Fibroblast of skin of abdomen (primary cell): ENCODE results near the gene HTR3B. TPM values are rescaled to one million over a fixed set of nuclear protein-coding genes. Genes with fewer than 3 reads are reported as not detected.
A peak's percentile ranks its signal among the peaks of the same experiment; 100 is the strongest.
"Not testable (repeated sequence)": the region's sequence is repeated elsewhere in the genome, so short reads cannot be mapped to it uniquely, and the experiment has no call there.

Experiments
- DNase-seq: peaks from one replicate; pipeline ENCODE4 v3.0.0-alpha.2; 2013
- polyA plus RNA-seq, 2 experiments: library from polyadenylated mRNA; unstranded; fragments of 120-200 nt; gene quantifications; one replicate each; pipeline ENCODE4 v1.2.1, GENCODE V29; 2013; ENCODE audit not compliant: insufficient read length in 2 of 2

The HTR3B gene, protein sequence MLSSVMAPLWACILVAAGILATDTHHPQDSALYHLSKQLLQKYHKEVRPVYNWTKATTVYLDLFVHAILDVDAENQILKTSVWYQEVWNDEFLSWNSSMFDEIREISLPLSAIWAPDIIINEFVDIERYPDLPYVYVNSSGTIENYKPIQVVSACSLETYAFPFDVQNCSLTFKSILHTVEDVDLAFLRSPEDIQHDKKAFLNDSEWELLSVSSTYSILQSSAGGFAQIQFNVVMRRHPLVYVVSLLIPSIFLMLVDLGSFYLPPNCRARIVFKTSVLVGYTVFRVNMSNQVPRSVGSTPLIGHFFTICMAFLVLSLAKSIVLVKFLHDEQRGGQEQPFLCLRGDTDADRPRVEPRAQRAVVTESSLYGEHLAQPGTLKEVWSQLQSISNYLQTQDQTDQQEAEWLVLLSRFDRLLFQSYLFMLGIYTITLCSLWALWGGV
- polyA plus RNA-seq (2013, experiment 1 of 2; ENCODE audit: insufficient read length), result not detected
- not detected for polyA plus RNA-seq (2013, experiment 2 of 2; ENCODE audit: insufficient read length)

DNA sequence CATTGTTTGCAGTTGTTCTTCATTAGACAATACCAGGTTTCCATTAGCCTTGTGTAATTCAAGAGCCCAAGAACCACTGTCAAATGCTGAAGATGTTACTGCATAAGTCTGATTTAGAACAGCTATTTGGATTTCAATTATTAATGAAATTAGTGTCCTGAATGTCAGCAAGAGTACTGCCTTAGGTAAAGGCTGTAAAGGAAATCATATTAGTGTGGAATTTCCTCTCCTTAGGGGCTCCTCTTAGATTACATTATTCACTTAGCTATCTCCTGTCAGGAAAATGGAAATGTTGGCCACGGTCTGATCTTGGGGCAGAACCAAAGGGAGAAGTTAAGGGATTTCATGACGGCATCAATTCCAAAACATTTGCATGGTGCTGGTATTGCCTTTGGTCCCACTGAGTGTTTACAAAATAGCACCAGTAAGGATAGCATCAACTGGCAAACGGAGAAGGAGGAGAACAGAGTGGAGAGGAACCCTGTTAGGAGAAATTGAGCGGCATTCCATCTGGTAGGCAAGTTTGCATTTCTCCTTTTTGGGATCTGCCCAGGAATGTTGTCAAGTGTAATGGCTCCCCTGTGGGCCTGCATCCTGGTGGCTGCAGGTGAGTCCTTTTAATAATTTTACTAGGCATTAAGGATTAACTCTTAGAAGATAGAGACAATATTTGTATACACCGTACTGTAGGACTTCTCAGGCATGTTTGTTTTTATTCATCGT, at the start of gene HTR3B:
TSS of gene HTR3B (plus strand) at position 418 of the 723 bp plus-strand sequence. CDS start at position 556, 138 bp downstream.
- no peak for DNase-seq

DNA sequence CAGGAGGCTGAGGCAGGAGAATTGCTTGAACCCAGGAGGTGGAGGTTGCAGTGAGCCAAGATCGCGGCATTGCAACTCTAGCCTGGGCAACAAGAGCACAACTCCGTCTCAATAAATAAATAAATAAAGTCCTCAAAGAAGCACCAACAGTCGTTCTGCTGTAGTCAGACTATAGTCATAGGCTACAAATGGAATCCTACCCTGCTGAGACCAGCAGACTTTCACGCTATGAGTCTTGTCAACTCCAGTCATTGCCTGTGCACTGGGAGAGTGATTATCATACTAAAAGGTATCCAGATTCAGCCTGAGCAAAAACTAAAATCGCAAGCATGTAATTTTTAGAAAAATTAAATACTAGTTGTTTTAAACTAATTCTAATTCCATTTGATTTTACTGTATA, 48.8 kb upstream of the HTR3B start:
- DNase-seq, result no peak

DNA sequence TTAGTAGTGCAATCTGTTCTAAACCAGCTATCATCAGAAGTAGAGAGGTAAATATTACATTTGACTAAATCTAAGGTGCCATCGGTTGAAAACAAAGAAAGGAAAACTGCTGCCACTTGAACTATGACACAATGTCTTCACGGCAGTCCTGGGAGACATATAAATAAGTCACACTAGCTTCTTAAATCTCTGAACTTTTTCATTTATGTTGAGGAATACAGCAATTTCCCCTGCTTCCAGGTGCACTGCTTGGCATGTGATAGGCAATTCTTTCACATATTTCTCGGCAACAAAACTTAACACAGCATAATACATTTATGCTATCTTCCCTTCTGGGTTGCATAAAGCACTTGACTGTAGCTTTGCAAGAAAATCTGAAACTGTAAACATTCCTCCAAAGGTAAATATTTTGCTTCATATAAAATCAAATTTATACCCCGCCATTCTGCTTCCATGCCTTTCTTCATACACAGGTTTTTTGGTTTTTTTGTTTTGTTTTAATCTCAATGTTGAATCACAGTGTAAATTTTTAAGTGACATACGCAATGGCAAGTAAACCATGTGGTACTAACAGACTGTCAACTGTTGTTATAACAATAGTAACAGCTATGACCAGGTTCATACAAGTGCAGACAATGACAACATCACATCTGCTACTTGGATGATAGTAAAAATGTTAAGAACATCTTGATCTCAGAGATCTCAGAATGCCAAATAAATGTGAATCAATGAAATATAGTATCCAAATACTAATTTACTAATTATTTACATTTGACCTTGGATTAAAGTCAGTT, 47.4 kb upstream of the HTR3B start:
- DNase-seq, result no peak

DNA sequence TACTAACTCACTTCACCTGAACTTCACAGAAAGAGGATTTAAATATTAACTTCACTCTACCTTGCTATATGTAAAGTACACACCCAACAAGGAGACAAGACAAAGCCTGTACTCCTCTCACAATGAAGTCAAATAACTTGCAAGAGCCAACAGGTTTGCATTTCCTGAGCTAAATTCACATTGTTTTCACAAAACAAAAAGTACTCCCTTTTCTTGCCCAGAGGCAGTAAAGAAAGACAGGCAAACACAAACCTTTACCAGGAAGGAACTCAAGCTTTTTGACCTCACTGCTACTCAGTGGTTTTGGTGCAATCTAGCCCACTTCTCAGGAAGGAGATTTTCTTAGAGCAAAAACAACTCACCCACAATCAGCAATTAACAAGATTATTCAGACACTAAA, 44.9 kb upstream of the HTR3B start:
- no peak for DNase-seq

DNA sequence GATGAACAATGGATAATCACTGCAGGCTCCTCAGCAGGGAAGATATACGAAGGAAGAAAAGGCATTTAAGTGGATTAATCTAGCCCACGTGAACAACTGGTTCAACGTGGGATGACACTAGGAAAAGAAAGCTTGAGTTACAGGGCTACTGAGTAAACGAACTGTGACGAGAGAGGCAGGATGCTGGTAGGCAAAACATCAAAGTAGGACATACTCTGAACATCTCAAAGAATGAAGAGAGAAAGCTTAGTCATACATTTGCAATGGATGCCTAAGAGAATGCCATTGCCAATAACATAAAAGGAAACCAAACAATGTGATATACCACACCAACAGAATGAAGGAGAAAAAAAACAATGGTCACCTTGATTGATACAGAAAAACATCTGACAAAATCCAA, 42.2 kb upstream of the HTR3B start:
- peak; percentile 27 for DNase-seq

DNA sequence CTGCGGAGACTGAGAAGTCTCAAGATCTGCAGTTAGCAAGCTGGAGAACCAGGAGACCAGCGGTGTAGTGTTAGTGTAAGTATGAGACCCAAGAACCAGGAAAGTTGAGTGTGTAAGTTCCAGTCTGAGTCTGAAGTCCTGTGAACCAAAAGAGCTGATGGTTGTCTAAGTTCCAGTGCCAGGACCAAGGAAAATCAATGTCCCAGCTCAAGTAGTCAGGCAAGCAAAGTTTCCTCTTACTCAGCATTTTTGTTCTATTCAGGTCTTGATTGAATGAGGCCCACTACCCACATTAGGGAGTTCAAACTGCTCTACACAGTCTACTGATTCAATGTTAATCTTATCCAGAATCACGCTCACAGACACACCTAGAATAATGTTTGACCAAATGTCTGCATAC, 40.2 kb upstream of the HTR3B start:
- no peak for DNase-seq

DNA sequence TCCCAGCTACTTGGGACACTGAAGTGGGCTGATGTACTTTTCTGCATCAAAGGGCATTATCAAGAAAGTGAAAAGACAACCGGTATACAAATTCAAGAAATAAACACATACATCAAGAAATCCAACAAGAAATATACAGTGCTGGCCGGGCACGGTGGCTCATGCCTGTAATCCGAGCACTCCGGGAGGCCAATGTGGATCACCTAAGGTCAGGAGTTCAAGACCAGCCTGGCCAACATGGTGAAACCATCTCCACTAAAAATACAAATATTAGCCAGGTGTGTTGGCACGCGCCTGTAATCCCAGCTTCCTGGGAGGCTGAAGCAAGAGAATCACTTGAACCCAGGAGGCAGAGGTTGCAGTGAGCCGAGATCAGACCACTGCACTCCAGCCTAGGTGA, 38.7 kb upstream of the HTR3B start:
- no peak for DNase-seq

DNA sequence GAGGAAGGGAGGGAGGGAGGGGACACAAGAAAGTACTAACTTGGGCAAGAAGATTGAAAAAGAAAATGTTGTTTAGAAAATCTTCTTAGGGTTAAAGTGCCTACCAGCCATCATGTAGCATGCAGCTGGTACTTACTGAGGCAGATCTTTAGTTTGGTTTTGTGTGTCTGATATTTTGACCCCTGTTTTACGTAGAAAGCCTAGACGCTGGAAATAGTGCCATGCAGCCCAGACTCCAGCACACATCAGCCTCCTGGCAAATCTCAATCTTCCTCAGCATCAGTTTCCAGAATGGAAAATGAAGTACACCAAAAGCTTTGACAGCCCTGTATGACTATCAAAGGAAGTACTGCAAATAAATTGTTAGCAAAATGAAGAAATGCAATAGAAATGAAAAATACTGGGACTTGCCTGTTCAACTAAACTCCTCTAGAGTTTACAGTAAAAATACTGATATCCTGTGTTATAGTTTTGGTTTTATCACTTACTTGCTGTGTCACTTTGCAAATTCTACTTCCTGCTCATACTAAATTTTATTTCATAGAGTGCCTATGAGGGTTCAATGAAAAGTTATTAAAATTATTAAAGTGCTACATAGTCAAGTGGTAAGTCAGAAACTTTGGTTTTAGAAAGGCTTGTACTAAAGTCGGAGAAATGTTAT, 36.6 kb upstream of the HTR3B start:
- no peak for DNase-seq

DNA sequence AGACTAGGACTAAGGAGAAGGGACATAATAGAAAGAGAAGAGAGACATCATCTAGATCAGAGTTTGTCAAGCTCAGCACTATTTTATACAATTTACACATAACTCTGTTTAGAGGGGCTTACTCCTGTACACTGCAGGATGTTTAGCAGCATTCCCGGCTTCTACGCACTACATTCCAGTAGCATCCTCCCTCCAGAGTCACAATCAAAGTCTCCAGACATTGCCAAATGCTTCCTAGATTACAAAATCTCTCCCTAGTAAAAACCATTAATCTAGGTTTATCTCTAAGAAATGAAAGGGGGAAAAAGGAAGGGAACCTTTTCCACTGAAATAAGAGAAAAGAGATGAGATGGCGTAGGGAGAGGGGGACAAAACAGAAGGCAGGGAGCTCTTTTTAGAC, 33.3 kb upstream of the HTR3B start:
- DNase-seq, result no peak

DNA sequence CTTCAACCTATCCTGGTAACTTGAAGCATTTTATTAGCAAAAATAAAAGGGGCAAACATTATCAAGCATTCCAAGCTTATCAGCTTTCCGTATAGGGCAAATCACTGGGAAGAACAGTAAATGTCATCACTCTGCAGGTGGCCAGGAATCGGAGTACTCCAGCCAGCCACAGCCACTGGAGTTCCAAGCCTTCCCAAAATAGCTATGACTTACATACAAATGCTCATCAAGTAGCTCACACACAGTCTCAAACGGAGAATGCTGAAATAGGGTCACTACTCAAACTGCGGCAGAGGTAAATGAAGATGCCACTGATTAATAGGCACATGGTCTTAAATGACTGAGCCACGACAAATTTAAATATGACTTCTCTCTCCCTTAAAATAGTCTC, 31.4 kb upstream of the HTR3B start:
- no peak for DNase-seq

DNA sequence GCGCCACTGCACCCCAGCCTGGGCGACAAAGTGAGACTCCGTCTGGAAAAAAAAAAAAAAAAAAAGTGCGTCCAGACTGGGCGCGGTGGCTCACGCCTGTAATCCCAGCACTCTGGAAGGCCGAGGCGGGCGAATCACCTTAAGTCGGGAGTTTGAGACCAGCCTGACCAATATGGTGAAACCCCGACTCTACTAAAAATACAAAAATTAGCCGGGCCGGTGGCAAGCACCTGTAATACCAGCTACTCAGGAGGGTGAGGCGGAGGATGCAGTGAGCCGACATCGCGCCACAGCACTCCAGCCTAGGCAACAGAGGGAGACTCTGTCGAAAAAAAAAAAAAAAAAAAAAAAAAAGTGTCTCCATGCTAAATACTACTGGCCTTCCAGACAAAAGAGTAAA, 30.5 kb upstream of the HTR3B start:
- no peak for DNase-seq

DNA sequence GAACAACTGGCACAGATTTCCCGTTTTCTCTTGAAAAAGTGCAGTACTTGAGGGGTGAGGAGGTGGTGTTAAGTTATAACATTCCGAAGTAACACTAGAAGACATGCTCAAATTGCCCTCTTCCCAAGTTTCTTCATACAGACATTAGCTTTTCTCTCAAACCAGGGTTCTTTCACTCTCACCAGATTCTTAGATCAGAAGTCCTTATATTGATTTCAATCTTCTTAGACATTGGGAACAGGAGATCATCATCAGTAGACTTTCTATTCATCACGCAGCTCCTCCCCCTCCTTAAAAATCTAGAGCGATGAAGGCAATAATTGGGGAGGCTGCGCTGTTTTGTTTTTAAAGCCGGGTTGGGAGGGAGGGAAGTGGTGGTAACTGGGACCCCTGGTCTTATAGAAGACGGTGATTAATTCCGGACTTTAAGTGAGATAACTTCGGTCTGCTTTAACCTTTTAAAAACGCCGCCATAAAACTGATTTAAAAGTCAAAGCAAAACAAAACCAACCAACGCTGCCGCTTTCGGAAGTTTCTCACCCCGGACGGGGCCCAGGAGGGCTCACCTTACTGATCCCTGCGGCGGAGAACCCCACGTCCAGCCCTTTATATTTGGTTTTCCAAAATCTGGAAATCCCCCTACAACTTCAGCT, 29.9 kb upstream of the HTR3B start:
- DNase-seq, result peak; percentile 3

DNA sequence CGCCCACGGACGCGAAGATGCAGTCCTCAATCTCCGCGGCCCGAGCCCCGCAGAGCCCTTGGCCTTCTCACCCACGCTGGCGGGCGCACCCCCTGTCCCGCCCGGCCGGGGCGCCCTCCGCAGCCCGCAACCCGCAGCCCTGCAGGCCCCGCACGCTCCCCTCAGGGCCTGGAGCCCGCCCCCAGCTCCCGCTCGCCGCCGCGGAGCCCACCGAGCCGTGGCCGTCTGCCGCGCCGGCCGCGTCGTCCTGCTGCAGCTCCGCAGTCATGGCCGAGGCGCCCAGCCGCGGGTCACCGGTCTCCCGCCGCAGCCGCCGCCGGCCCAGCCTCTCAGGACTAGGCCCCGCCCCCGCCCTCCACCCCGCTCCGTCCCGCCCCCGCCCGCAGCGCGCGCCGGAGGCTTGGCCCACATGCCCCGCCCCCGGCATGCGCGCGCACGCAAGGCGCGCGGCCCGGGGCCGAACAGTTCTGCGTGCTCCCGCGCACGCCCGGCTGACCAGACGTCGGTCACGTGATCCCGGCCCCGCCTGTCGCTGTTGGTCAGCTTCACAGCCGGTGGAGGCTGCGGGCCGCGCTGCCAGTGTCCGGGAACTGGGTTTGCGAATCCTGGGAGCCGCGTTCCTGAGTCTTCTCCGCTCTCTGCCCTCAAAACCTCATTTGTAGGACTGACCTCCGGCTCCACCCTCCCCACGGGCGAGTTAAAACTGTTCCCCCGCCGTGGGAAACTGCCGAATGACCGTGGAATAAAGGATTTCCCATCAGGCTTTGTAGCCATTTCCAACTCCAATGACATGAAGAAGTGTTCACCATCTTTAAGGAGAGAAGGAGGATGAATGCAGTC, 29.1 kb upstream of the HTR3B start, which contains the start of gene USP28:
TSS of gene USP28 (minus strand) at position 339 of the 840 bp plus-strand sequence. CDS start at position 268, 71 bp downstream.
- peak; percentile 96 for DNase-seq

DNA sequence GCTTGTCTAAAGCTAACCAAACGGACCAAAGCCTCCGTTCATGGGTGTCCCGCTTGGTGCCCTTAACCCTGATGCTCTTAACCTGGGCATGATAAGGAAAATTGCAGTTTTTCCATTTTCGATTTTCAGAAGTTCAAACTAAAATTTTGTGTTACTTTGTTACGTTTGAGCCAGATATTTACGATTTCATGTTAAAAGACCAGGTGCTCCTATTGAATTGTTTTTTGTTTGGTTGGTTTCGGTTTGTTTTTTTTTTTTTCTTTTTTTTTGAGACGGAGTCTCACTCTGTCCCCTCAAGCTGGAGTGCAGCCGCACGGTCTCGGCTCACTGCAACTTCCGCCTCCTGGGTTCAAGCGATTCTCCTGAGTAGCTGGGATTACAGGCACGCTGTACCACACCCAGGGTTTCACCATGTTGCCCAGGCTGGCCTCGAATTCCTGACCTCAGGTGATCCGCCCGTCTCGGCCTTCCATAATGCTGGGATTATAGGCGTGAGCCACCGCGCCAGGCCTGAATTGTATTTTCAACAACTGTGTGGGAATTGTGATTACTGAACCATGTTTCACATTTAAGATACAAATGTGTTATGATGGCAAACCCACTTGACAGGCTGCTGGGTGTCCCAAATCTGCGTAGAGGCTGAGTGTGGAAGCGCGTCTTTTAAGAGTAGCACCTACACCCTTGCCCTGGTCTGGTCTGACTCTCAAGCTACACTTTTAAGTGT, 28.4 kb upstream of the HTR3B start:
- no peak for DNase-seq

DNA sequence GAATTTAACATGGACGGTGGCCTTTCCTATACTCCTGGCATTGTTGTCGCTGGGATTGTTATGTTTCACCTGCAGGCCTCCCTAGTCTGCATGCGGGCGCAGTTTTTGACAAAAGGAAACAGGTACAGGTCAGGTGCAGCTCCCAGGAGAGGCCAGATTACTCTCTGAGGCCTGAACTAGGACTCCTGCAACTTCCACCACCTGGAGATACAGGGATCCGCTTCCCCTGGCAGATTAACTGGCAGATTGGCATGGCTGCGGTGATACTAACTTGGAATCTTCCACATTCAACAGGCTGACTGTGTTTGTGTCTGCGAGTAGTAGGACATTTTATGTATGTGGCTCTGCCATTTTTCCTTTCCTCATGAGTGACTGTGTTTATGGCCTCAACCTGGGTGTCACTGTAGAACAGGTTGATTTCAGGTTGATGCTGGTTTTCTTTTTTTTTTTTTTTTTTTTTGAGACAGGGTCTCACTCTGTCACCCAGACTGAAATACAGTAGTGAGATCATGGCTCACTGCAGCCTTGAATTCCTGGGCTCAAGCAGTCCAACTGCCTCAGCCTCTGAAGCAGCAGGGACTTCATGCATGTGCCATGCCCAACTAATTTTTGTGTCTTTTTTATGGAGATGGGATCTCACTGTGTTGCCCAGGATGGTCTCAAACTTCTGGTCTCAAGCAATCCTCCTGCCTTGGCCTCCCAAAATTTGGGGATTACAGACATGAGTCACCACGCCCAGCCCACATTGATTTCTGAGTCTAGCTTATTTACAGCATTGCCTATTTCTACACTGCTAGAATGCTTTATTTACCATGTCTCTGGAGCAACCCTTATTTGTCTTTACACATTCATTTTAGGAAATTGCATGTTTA, 27.6 kb upstream of the HTR3B start:
- DNase-seq, result no peak

DNA sequence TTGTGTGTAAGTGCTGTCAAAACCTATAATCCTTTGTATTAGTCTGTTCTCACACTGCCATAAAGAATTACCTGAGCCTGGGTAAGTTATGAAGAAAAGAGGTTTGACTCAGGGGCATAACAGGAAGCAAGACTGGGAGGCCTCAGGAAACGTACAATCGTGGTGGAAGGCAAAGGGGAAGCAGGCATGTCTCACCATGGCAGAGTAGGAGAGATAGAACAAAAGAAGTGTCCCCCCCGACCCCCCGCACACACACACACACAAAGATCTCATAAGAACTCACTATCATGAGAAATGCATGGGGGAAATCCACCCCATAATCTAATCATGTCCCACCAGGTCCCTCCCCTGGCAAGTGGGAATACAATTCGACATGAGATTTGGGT, 26.9 kb upstream of the HTR3B start:
- DNase-seq, result no peak

DNA sequence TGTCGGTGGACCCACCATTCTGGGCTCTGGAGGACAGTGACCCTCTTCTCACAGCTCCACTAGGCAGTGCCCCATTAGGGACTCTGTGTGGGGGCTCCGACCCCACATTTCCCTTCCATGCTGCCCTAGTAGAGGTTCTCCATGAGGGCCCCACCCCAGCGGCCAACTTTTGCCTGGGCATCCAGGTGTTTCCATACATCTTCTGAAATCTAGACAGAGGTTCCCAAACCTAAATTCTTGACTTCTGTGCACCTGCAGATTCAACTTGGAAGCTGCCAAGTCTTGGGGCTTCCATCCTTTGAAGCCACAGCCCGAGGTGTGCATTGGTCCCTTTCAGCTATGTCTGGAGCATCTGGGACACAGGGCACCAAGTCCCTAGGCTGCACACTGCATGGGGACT, 25.1 kb upstream of the HTR3B start:
- not testable (repeated sequence) for DNase-seq

DNA sequence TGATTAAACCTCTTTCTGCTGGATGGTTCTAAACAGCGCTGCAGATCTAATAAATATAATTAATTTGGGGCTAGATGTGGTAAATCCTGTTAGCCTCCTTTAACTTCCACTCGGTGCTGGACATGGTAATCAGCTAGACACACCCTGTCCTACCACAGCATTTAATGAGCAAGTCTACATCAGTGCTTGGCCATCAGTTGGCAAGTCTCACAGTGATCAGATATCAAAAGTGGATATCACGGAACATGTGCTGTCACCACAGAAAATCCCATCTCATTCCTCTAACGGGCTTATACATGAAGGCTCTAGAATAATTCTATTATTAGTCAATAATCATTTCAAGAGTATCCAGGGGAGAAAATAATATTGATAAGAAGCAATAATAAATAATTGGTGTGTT, 23.6 kb upstream of the HTR3B start:
- no peak for DNase-seq

DNA sequence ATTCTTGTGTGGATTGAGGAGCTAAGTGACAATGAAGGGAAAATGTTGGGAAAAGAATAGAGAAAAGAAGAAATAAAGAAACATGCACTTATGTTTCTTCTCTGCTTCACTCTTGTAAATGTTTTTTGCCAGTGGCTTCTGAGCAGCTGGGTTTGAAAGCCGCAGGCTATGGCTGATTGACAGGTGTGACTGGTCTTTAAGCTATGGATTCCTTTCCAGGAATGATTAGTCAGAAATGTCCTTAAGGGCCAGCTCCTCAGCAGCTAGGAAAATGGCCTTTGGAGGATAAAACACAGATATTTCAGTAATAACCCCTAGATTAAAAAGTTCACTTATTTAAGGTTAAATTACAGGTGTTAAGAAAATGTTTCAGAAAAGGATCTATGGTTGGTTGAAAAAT, 22.7 kb upstream of the HTR3B start:
- no peak for DNase-seq
